H1 (cell line): Measurements from ENCODE around the gene STOML1.

Experiments used
- ATF2 ChIP-seq: IDR thresholded peaks from 2 replicates; pipeline ENCODE4 v1.6.1; 2012; ENCODE audit warnings: low read length, inconsistent platforms
- ATF3 ChIP-seq: IDR thresholded peaks from 2 replicates; pipeline ENCODE4 v1.6.1; 2011; ENCODE audit warnings: low read depth, mild to moderate bottlenecking, low read length; ENCODE audit not compliant: insufficient read depth
- BCL11A ChIP-seq, 2 experiments: IDR thresholded peaks; one replicate each; pipeline ENCODE4 v1.6.1; 2011; ENCODE audit warnings: low read depth in 2 of 2, low read length in 2 of 2, mild to moderate bottlenecking in 2 of 2
- EZH2 ChIP-seq: fragments of 200-600 bp; sonication (generic); IDR thresholded peaks from 2 replicates; pipeline ENCODE4 v1.7.1; 2012; ENCODE audit warnings: low read depth, mild to moderate bottlenecking, moderate library complexity, low read length, inconsistent platforms; ENCODE audit not compliant: severe bottlenecking
- POLR2A ChIP-seq, 2 experiments: IDR thresholded peaks; 1 replicate in 1 of 2; 2 replicates in 1 of 2; pipeline ENCODE4 v1.6.1; 2011; ENCODE audit warnings: low read depth in 2 of 2, low read length in 2 of 2, mild to moderate bottlenecking in 2 of 2; ENCODE audit errors: control extremely low read depth in 1 of 2
- RAD21 ChIP-seq, 2 experiments: IDR thresholded peaks in 1 of 2; conservative IDR thresholded peaks in 1 of 2; 2 replicates each; pipeline ENCODE4 v1.6.1; 2011; ENCODE audit warnings: low read depth in 2 of 2, low read length in 2 of 2, improper control_type of control experiment in 1 of 2, inconsistent platforms in 1 of 2, mild to moderate bottlenecking in 1 of 2, moderate library complexity in 1 of 2
- SP1 ChIP-seq: IDR thresholded peaks from 2 replicates; pipeline ENCODE4 v1.6.1; 2011; ENCODE audit warnings: low read depth, low read length
- YY1 ChIP-seq: IDR thresholded peaks from 2 replicates; pipeline ENCODE4 v1.6.1; 2011; ENCODE audit warnings: low read depth, mild to moderate bottlenecking, low read length
- TF ChIP-seq, protein P1 (sequence below), 3 experiments: IDR thresholded peaks; 1 replicate in 2 of 3; 2 replicates in 1 of 3; pipeline versions ENCODE4 v1.5.1 to v1.6.1; 2011; ENCODE audit warnings: low read length in 3 of 3, mild to moderate bottlenecking in 3 of 3, inconsistent platforms in 2 of 3, low read depth in 1 of 3, moderate library complexity in 1 of 3; ENCODE audit not compliant: insufficient read depth in 1 of 3; ENCODE audit errors: control extremely low read depth in 1 of 3
- TF ChIP-seq, protein P2 (sequence below): IDR thresholded peaks from 2 replicates; pipeline ENCODE4 v1.6.1; 2011; ENCODE audit warnings: low read length, improper control_type of control experiment
- TF ChIP-seq, protein P3 (sequence below): IDR thresholded peaks from 2 replicates; pipeline ENCODE4 v1.6.1; 2012; ENCODE audit warnings: inconsistent platforms

GRCh38 chr15:73952171-73952912 lies 39.8 kb downstream of the STOML1 start:
- TF ChIP-seq, protein P1, sequence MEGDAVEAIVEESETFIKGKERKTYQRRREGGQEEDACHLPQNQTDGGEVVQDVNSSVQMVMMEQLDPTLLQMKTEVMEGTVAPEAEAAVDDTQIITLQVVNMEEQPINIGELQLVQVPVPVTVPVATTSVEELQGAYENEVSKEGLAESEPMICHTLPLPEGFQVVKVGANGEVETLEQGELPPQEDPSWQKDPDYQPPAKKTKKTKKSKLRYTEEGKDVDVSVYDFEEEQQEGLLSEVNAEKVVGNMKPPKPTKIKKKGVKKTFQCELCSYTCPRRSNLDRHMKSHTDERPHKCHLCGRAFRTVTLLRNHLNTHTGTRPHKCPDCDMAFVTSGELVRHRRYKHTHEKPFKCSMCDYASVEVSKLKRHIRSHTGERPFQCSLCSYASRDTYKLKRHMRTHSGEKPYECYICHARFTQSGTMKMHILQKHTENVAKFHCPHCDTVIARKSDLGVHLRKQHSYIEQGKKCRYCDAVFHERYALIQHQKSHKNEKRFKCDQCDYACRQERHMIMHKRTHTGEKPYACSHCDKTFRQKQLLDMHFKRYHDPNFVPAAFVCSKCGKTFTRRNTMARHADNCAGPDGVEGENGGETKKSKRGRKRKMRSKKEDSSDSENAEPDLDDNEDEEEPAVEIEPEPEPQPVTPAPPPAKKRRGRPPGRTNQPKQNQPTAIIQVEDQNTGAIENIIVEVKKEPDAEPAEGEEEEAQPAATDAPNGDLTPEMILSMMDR (IDR thresholded peaks at IDR 0.05; ENCODE audit: control extremely low read depth in 1 of 3, insufficient read depth in 1 of 3, low read depth in 1 of 3, low read length in 3 of 3): no peak
- TF ChIP-seq YY1 (no peak), BCL11A (IDR thresholded peaks at IDR 0.05; ENCODE audit: low read depth in 2 of 2, low read length in 2 of 2) (no peak), ATF3 (no peak), RAD21 (IDR thresholded peaks at IDR 0.05 in 1 of 2, conservative IDR thresholded peaks at IDR 0.05 in 1 of 2; ENCODE audit: low read depth in 2 of 2, low read length in 2 of 2) (no peak), SP1 (no peak), POLR2A (IDR thresholded peaks at IDR 0.05; ENCODE audit: control extremely low read depth in 1 of 2, low read depth in 2 of 2, low read length in 2 of 2) (no peak), EZH2 (no peak), ATF2 (no peak)
- TF ChIP-seq, protein P2, sequence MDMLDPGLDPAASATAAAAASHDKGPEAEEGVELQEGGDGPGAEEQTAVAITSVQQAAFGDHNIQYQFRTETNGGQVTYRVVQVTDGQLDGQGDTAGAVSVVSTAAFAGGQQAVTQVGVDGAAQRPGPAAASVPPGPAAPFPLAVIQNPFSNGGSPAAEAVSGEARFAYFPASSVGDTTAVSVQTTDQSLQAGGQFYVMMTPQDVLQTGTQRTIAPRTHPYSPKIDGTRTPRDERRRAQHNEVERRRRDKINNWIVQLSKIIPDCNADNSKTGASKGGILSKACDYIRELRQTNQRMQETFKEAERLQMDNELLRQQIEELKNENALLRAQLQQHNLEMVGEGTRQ: no peak
- TF ChIP-seq, protein P3, sequence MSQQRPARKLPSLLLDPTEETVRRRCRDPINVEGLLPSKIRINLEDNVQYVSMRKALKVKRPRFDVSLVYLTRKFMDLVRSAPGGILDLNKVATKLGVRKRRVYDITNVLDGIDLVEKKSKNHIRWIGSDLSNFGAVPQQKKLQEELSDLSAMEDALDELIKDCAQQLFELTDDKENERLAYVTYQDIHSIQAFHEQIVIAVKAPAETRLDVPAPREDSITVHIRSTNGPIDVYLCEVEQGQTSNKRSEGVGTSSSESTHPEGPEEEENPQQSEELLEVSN: no peak
